DOHH2 (cell line): ENCODE data around the gene FBXL17.

ENCODE experiments used
- H3F3A ChIP-seq: fragments of 200-600 bp; sonication (generic), shearing (Covaris generic); 2 replicates; pipeline ENCODE4 v1.6.0; 2016; ENCODE audit warnings: antibody characterized with exemption, mild to moderate bottlenecking; ENCODE audit not compliant: control insufficient read depth, insufficient read depth
- H3K27ac ChIP-seq: fragments of 200-600 bp; sonication (generic); 2 replicates; pipeline ENCODE4 v1.5.1; 2014; ENCODE audit warnings: low read depth, mild to moderate bottlenecking, low read length, moderate library complexity
- H3K27me3 ChIP-seq: fragments of 200-600 bp; sonication (generic); 2 replicates; pipeline ENCODE4 v1.6.1; 2014; ENCODE audit warnings: mild to moderate bottlenecking, low read length, mixed read lengths; ENCODE audit not compliant: control insufficient read depth
- H3K36me3 ChIP-seq: fragments of 200-600 bp; sonication (generic); 2 replicates; pipeline ENCODE4 v1.6.1; 2014; ENCODE audit warnings: mild to moderate bottlenecking, low read length, moderate library complexity, mixed read lengths; ENCODE audit not compliant: control insufficient read depth
- H3K4me1 ChIP-seq: fragments of 200-600 bp; sonication (generic); 2 replicates; pipeline ENCODE4 v1.6.1; 2014; ENCODE audit warnings: mild to moderate bottlenecking, low read length, mixed read lengths; ENCODE audit not compliant: control insufficient read depth
- H3K4me2 ChIP-seq: fragments of 200-600 bp; sonication (generic); 2 replicates; pipeline ENCODE4 v1.6.0; 2014; ENCODE audit warnings: mild to moderate bottlenecking, low read length, moderate library complexity
- H3K4me3 ChIP-seq: fragments of 200-600 bp; sonication (generic); 2 replicates; pipeline ENCODE4 v1.5.1; 2014; ENCODE audit warnings: mild to moderate bottlenecking, low read length, mixed read lengths
- H3K79me2 ChIP-seq: fragments of 200-600 bp; sonication (generic); 2 replicates; pipeline ENCODE4 v1.6.1; 2014; ENCODE audit warnings: mild to moderate bottlenecking, low read length, mixed read lengths; ENCODE audit not compliant: control insufficient read depth
- H3K9me2 ChIP-seq: fragments of 200-600 bp; sonication (generic); replicated peaks from 2 replicates; pipeline ENCODE4 v1.6.1; 2014; ENCODE audit warnings: mild to moderate bottlenecking, low read length, mixed read lengths; ENCODE audit not compliant: control insufficient read depth
- H3K9me3 ChIP-seq: fragments of 200-600 bp; sonication (generic); 2 replicates; pipeline ENCODE4 v1.6.1; 2014; ENCODE audit warnings: antibody characterized with exemption, low read length, mixed read lengths; ENCODE audit not compliant: control insufficient read depth, insufficient read depth
- H4K20me1 ChIP-seq: fragments of 200-600 bp; sonication (generic); 2 replicates; pipeline ENCODE4 v1.6.0; 2014; ENCODE audit warnings: low read depth, mild to moderate bottlenecking, antibody characterized with exemption, low read length, moderate library complexity; ENCODE audit not compliant: control insufficient read depth, insufficient read depth
- EZH2phosphoT487 ChIP-seq: fragments of 200-600 bp; sonication (generic); IDR thresholded peaks from 2 replicates; pipeline ENCODE4 v1.6.1; 2017; ENCODE audit warnings: borderline replicate concordance, mild to moderate bottlenecking, antibody characterized with exemption, low read length, moderate library complexity, mixed read lengths
- TF ChIP-seq, protein P1 (sequence below): fragments of 200-600 bp; sonication (generic); IDR thresholded peaks from one replicate; pipeline ENCODE4 v1.5.1; 2014; ENCODE audit warnings: antibody characterized with exemption, mild to moderate bottlenecking, low read depth, low read length; ENCODE audit not compliant: poor library complexity, severe bottlenecking

The FBXL17 gene

GRCh38 chr5:108340131-108340530 lies 41.8 kb downstream of the FBXL17 start:
- no peaks in the 10 kb centered on the region for H4K20me1 ChIP-seq
- H3K27me3 ChIP-seq: no peaks in the 10 kb centered on the region
- no peak overlapping the region for H3K4me3 ChIP-seq
- H3F3A ChIP-seq: no peaks in the 10 kb centered on the region
- no peaks in the 10 kb centered on the region for H3K9me2 ChIP-seq
- H3K4me1 ChIP-seq: no peaks in the 10 kb centered on the region
- H3K4me2 ChIP-seq: no peak overlapping the region
- no peaks in the 10 kb centered on the region for H3K9me3 ChIP-seq
- no peaks in the 10 kb centered on the region for H3K36me3 ChIP-seq
- TF ChIP-seq EZH2phosphoT487: no peak
- TF ChIP-seq, protein P1, sequence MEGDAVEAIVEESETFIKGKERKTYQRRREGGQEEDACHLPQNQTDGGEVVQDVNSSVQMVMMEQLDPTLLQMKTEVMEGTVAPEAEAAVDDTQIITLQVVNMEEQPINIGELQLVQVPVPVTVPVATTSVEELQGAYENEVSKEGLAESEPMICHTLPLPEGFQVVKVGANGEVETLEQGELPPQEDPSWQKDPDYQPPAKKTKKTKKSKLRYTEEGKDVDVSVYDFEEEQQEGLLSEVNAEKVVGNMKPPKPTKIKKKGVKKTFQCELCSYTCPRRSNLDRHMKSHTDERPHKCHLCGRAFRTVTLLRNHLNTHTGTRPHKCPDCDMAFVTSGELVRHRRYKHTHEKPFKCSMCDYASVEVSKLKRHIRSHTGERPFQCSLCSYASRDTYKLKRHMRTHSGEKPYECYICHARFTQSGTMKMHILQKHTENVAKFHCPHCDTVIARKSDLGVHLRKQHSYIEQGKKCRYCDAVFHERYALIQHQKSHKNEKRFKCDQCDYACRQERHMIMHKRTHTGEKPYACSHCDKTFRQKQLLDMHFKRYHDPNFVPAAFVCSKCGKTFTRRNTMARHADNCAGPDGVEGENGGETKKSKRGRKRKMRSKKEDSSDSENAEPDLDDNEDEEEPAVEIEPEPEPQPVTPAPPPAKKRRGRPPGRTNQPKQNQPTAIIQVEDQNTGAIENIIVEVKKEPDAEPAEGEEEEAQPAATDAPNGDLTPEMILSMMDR: no peak
- H3K79me2 ChIP-seq: no peaks in the 10 kb centered on the region
- H3K27ac ChIP-seq: no peak overlapping the region

- Histone ChIP-seq H3K9me2 (no peaks in the 10 kb centered on the region), H3K27me3 (no peaks in the 10 kb centered on the region), H3K4me3 (no peak overlapping the region), H3K27ac (no peak overlapping the region), H3F3A (no peaks in the 10 kb centered on the region), H4K20me1 (no peaks in the 10 kb centered on the region), H3K79me2 (no peaks in the 10 kb centered on the region), H3K4me1 (no peaks in the 10 kb centered on the region), H3K4me2 (no peak overlapping the region), H3K36me3 (no peaks in the 10 kb centered on the region), H3K9me3 (no peaks in the 10 kb centered on the region)
- TF ChIP-seq EZH2phosphoT487: no peak
- TF ChIP-seq, protein P1: no peak
Measured at GRCh38 chr5:108339220-108339619, 42.7 kb downstream of the FBXL17 start.

GRCh38 chr5:108334225-108334624 lies 47.7 kb downstream of the FBXL17 start:
- Histone ChIP-seq H3K79me2 (no peaks in the 10 kb centered on the region), H3K36me3 (no peaks in the 10 kb centered on the region), H3K27ac (no peak overlapping the region), H3K4me1 (no peaks in the 10 kb centered on the region), H3K9me2 (no peaks in the 10 kb centered on the region), H3F3A (no peaks in the 10 kb centered on the region), H4K20me1 (no peaks in the 10 kb centered on the region), H3K4me3 (no peak overlapping the region), H3K9me3 (no peaks in the 10 kb centered on the region), H3K27me3 (no peaks in the 10 kb centered on the region), H3K4me2 (no peak overlapping the region)
- TF ChIP-seq, protein P1: no peak
- TF ChIP-seq EZH2phosphoT487: no peak

DNA sequence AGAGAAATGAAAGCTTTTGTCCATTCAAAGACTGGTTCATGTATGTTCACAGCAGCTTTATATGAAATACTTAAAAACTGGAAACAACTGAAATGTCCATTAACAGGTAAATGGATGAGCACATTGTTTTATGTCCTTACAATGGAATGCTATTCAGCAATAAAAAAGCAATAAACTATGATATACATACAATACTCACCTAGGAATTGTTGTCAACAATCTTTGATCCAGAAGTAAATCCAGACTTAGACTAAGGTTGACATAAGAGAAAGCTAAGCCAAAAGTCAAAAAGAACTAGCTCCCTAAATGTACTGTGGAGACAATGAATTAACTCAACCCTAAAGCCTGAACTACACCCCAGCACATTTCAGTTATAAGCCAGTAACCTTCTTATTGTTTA lies 54.9 kb downstream of the FBXL17 start:
- no peaks in the 10 kb centered on the region for H3K9me2 ChIP-seq
- no peak for TF ChIP-seq EZH2phosphoT487
- TF ChIP-seq, protein P1: no peak

More for the DNA sequence above, 54.9 kb downstream of the FBXL17 start:
- Histone ChIP-seq H4K20me1 (no peaks in the 10 kb centered on the region), H3F3A (no peaks in the 10 kb centered on the region), H3K4me2 (no peak overlapping the region), H3K9me3 (no peaks in the 10 kb centered on the region), H3K27me3 (no peaks in the 10 kb centered on the region), H3K79me2 (no peaks in the 10 kb centered on the region), H3K27ac (no peak overlapping the region), H3K36me3 (no peaks in the 10 kb centered on the region), H3K4me3 (no peak overlapping the region), H3K4me1 (no peaks in the 10 kb centered on the region)
